Tibial nerve (tissue), 4 donors: ENCODE data around the gene PTPRT. TPM values are rescaled to one million over a fixed set of nuclear protein-coding genes. Genes with fewer than 3 reads are reported as not detected.

ENCODE experiments used
- DNase-seq, 2 donors: peaks; one replicate each; pipeline ENCODE4 v3.0.0-alpha.2; 2019; ENCODE audit warnings: low spot score in 2 of 2
- H3K27ac ChIP-seq, 4 donors: fragments of 200-600 bp; sonication (generic) in 3 of 4; one replicate each; pipeline ENCODE4 v1.5.1; 2017 to 2019; ENCODE audit warnings: mild to moderate bottlenecking in 1 of 4
- H3K27me3 ChIP-seq, 2 donors: fragments of 200-600 bp; sonication (generic) in 1 of 2; one replicate each; pipeline versions ENCODE4 v1.5.1 to v1.6.0; 2017 to 2019
- H3K36me3 ChIP-seq, 3 donors: fragments of 200-600 bp; sonication (generic); one replicate each; pipeline ENCODE4 v1.5.1; 2018 to 2019
- H3K4me1 ChIP-seq, 4 donors: fragments of 200-600 bp; sonication (generic) in 3 of 4; one replicate each; pipeline ENCODE4 v1.5.1; 2017 to 2019
- H3K4me3 ChIP-seq, 4 donors: fragments of 200-600 bp; sonication (generic) in 3 of 4; one replicate each; pipeline ENCODE4 v1.5.1; 2017 to 2019; ENCODE audit warnings: mild to moderate bottlenecking in 1 of 4, moderate library complexity in 1 of 4
- H3K9me3 ChIP-seq, 4 donors: fragments of 200-600 bp; sonication (generic) in 3 of 4; one replicate each; pipeline ENCODE4 v1.5.1; 2017 to 2019
- CTCF ChIP-seq, 5 experiments: fragments of 200-600 bp in 3 of 5; fragments of 450-650 bp in 2 of 5; sonication (generic) in 3 of 5; IDR thresholded peaks; one replicate each; pipeline ENCODE4 v1.5.1; 2016 to 2019; ENCODE audit warnings: antibody characterized with exemption in 5 of 5, mild to moderate bottlenecking in 3 of 5, moderate library complexity in 2 of 5
- EP300 ChIP-seq, 2 donors: sonication (generic); formaldehyde crosslinking; IDR thresholded peaks; one replicate each; pipeline ENCODE4 v1.6.1; 2017; ENCODE audit warnings: antibody characterized with exemption in 2 of 2, mild to moderate bottlenecking in 1 of 2
- POLR2A ChIP-seq, 2 donors: fragments of 450-650 bp; IDR thresholded peaks; one replicate each; pipeline ENCODE4 v1.6.1; 2017; ENCODE audit warnings: antibody characterized with exemption in 2 of 2, mild to moderate bottlenecking in 2 of 2, moderate library complexity in 2 of 2
- WGBS, 2 donors: methylation state at CpG; one replicate each; pipeline ENCODE4 v1.1.5; 2018; 5-methylcytosine and 5-hydroxymethylcytosine counted together
- total RNA-seq, 4 donors: library from RNA; depleted of rRNA; stranded (reverse); fragments of >200 nt; gene quantifications; one replicate each; pipeline ENCODE4 v1.1.0, GENCODE V29; 2016

Gene PTPRT
- total RNA-seq, 4 donors from 2014 or later = under 0.01 TPM; not detected in 3

GRCh38 chr20:43193443-43193842 lies 3.7 kb upstream of the PTPRT start:
- Histone ChIP-seq H3K27me3 (peaks cover 0 to 34% of the 10 kb centered on the region in 2 donors), H3K27ac (no peak overlapping the region), H3K4me3 (no peak overlapping the region), H3K4me1 (peaks cover 0 to 16% (median 0%) of the 10 kb centered on the region in 4 donors), H3K9me3 (no peaks in the 10 kb centered on the region), H3K36me3 (no peaks in the 10 kb centered on the region)
- 84 to 89% methylated on average over 3 of the region's 3 CpGs for WGBS, 2 donors
- no peak for DNase-seq
- TF ChIP-seq POLR2A (IDR thresholded peaks at IDR 0.05) (no peak), CTCF (IDR thresholded peaks at IDR 0.05) (no peak), EP300 (IDR thresholded peaks at IDR 0.05) (no peak)

GRCh38 chr20:43191946-43192863 lies 2.5 kb upstream of the PTPRT start:
- H3K4me1 ChIP-seq = peaks cover 0 to 23% (median 0%) of the 10 kb centered on the region in 4 donors
- peaks cover 0 to 41% of the 10 kb centered on the region in 2 donors for H3K27me3 ChIP-seq
- no peak overlapping the region for H3K4me3 ChIP-seq
- no peak overlapping the region for H3K27ac ChIP-seq
- H3K9me3 ChIP-seq = no peaks in the 10 kb centered on the region
- no peaks in the 10 kb centered on the region for H3K36me3 ChIP-seq
- WGBS, 2 donors = 18 to 23% methylated on average over 12 of the region's 12 CpGs
- TF ChIP-seq EP300 (IDR thresholded peaks at IDR 0.05) (no peak), POLR2A (IDR thresholded peaks at IDR 0.05) (no peak), CTCF (IDR thresholded peaks at IDR 0.05) (no peak)
- no peak for DNase-seq

- Histone ChIP-seq H3K9me3 (no peaks in the 10 kb centered on the region), H3K27ac (no peak overlapping the region), H3K4me3 (no peak overlapping the region), H3K4me1 (peaks cover 0 to 23% (median 0%) of the 10 kb centered on the region in 4 donors), H3K27me3 (peaks cover 0 to 49% of the 10 kb centered on the region in 2 donors), H3K36me3 (no peaks in the 10 kb centered on the region)
- WGBS, 2 donors = 65 to 76% methylated on average over 4 to 5 of the region's 5 CpGs
- TF ChIP-seq CTCF (IDR thresholded peaks at IDR 0.05) = no peak
- no peak for TF ChIP-seq EP300 (IDR thresholded peaks at IDR 0.05)
- no peak for TF ChIP-seq POLR2A (IDR thresholded peaks at IDR 0.05)
- DNase-seq = no peak
Observed at GRCh38 chr20:43191143-43191542, 1.4 kb upstream of the PTPRT start.

- Histone ChIP-seq H3K9me3 (no peaks in the 10 kb centered on the region), H3K4me3 (no peak overlapping the region), H3K27me3 (peaks cover 0 to 54% of the 10 kb centered on the region in 2 donors), H3K4me1 (peaks cover 0 to 23% (median 0%) of the 10 kb centered on the region in 4 donors), H3K36me3 (no peaks in the 10 kb centered on the region), H3K27ac (no peak overlapping the region)
- DNase-seq = no peak
- WGBS, 2 donors = 5 to 6% methylated on average over 24 of the region's 24 CpGs
- TF ChIP-seq CTCF (IDR thresholded peaks at IDR 0.05) (no peak), EP300 (IDR thresholded peaks at IDR 0.05) (no peak), POLR2A (IDR thresholded peaks at IDR 0.05) (no peak)
Observed at GRCh38 chr20:43190332-43190953, 737 bp upstream of the PTPRT start.
